Measurements from ENCODE around the gene PKMYT1. TPM values are rescaled to one million over a fixed set of nuclear protein-coding genes. Genes with fewer than 3 reads are reported as not detected.
A peak's percentile ranks its signal among the peaks of the same experiment; 100 is the strongest.

The PKMYT1 gene
- total and polyA plus RNA-seq, 7 donors = 0.27 to 3.7 (median 0.84) TPM

DNA sequence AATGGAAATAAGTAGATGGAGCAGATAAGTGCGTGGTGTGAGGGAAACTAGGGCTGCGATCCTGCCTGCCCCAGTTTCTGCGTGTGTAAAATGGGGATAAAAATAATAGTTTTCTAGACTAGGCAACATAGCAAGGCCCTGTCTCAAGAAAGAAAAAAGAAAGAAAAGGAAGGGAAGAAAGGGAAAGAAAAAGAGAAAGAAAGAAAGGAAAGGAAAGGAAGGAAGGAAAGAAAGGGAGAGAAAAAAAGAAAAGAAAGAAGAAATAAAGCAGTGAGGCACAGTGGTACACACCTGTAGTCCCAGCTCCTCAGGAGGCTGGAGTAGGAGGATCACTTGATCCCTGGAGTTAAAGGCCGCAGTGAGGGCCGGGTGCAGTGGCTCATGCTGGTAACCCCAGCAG, 2.2 kb upstream of the PKMYT1 start:
- intact Hi-C loops (cut with DNase I) = no loop called here
- H3K27ac ChIP-seq = no peak overlapping the region
- DNase-seq = no peak
- H3K27me3 ChIP-seq (ENCODE audit: insufficient read depth in 3 of 3, low read length in 2 of 3) = peaks cover 0 to 6% (median 0%) of the 10 kb centered on the region in 3 donors
- 85 to 89% (median 88%) methylated on average over 5 of the region's 5 CpGs for WGBS, 3 donors
- H3K36me3 ChIP-seq (ENCODE audit: insufficient read depth in 1 of 2, low read depth in 1 of 2) = no peaks in the 10 kb centered on the region
- H3K4me1 ChIP-seq = peaks cover 28% of the 10 kb centered on the region
- H3K4me3 ChIP-seq = no peak overlapping the region
- no peak for ATAC-seq
- TF ChIP-seq, protein P1, sequence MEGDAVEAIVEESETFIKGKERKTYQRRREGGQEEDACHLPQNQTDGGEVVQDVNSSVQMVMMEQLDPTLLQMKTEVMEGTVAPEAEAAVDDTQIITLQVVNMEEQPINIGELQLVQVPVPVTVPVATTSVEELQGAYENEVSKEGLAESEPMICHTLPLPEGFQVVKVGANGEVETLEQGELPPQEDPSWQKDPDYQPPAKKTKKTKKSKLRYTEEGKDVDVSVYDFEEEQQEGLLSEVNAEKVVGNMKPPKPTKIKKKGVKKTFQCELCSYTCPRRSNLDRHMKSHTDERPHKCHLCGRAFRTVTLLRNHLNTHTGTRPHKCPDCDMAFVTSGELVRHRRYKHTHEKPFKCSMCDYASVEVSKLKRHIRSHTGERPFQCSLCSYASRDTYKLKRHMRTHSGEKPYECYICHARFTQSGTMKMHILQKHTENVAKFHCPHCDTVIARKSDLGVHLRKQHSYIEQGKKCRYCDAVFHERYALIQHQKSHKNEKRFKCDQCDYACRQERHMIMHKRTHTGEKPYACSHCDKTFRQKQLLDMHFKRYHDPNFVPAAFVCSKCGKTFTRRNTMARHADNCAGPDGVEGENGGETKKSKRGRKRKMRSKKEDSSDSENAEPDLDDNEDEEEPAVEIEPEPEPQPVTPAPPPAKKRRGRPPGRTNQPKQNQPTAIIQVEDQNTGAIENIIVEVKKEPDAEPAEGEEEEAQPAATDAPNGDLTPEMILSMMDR (IDR thresholded peaks at IDR 0.05) = no peak
- H3K9me3 ChIP-seq = no peaks in the 10 kb centered on the region

DNA sequence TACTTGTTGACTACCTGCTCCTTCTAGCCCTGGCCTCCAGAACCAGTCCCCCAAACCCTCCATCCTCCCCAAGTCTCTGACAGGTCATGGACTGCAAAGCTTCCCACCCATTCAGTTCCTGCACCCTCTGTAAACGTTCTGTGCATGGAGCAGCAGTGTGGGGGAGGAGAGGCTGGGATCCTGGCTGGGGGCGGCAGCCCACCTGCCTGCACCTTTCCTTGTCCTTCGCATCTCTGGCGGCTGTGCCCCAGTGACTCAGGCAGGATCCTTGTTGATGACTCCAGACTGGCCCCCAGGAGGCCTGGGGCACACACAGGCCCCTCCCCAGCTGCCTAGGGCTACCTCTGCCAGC, 1.6 kb upstream of the PKMYT1 start:
- WGBS, 3 donors = 78 to 79% (median 78%) methylated on average over 4 of the region's 4 CpGs
- ATAC-seq = no peak
- H3K4me1 ChIP-seq = peaks cover 28% of the 10 kb centered on the region
- no peaks in the 10 kb centered on the region for H3K9me3 ChIP-seq
- no peak overlapping the region for H3K27ac ChIP-seq
- intact Hi-C loops (cut with DNase I) = no loop called here
- no peak for DNase-seq
- H3K4me3 ChIP-seq = no peak overlapping the region
- TF ChIP-seq, protein P1 (IDR thresholded peaks at IDR 0.05) = no peak
- peaks cover 0 to 6% (median 0%) of the 10 kb centered on the region in 3 donors for H3K27me3 ChIP-seq (ENCODE audit: insufficient read depth in 3 of 3, low read length in 2 of 3)
- H3K36me3 ChIP-seq (ENCODE audit: insufficient read depth in 1 of 2, low read depth in 1 of 2) = no peaks in the 10 kb centered on the region

DNA sequence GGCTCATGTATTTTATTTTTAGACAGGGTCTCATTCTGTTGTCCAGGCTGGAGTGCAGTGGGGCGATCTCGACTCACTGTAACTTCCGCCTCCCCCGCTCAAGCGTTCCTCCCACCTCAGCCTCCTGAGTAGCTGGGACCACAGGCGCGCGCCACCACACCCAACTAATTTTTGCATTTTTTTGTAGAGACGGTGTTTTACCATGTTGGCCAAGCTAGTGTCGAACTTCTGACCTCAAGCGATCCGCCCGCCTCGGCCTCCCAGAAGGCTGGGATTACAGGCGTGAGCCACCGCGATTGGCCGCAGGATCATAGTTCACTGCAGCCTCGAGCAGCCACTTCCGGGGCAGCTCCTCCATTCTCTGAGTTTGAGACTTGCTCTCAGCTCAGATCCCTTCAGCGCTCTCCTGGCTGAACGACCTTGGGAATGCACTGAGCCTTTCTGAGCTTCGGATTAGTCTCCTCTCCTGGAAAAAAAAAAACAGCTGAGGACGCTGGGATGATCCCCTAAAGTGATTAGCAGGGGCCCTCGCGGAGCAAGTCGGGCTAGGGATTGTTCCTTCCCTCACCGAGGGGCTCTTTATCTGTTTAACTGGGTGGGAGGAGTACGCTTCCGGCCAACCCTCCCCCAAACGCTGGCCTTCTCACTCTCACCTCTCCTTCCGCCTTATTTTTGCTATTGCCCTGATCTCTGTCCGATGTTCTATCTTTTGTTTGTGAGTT, 1.1 kb upstream of the PKMYT1 start:
- 57 to 61% (median 60%) methylated on average over 31 to 33 of the region's 33 CpGs for WGBS, 3 donors
- Histone ChIP-seq H3K9me3 (no peaks in the 10 kb centered on the region), H3K36me3 (ENCODE audit: insufficient read depth in 1 of 2, low read depth in 1 of 2) (no peaks in the 10 kb centered on the region), H3K27ac (no peak overlapping the region), H3K4me3 (peak overlapping the region; percentile 89), H3K4me1 (peaks cover 25% of the 10 kb centered on the region), H3K27me3 (ENCODE audit: insufficient read depth in 3 of 3, low read length in 2 of 3) (peaks cover 0 to 6% (median 2%) of the 10 kb centered on the region in 3 donors)
- DNase-seq (no peak), ATAC-seq (no peak)
- TF ChIP-seq, protein P1 (IDR thresholded peaks at IDR 0.05) = no peak
- intact Hi-C loops (cut with DNase I) = no loop called here

DNA sequence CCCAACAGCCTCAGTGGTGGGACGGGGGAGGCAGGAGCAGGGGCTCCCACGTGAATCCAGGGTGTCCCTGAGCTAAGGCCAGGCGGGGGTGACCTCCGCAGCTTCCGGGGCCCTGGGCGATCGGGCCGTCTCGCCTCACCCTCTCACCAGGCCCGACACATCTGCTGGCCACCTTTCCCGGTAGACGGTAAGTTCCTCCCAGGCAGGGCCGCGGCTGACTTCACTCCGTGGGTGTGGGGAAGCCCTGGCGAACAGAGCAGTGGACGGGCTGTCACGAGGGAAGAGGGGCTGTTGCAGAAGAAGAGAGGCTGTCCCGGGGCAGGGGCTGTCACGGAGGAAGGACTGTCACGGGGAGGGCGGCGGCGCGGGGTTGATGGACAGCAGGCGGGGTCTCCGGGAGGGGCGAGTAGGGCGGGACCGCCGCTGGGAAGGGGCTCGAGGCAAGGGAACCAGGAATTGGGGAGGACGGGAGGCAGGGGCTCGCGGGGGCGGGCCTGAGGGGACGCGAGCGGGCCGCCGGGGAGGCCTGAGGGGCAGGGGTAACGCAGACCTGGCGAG, 498 bp downstream of the PKMYT1 start:
- 6 to 11% (median 9%) methylated on average over 34 to 43 of the region's 43 CpGs for WGBS, 3 donors
- DNase-seq (no peak), ATAC-seq (no peak)
- Histone ChIP-seq H3K9me3 (no peaks in the 10 kb centered on the region), H3K27ac (no peak overlapping the region), H3K36me3 (ENCODE audit: insufficient read depth in 1 of 2, low read depth in 1 of 2) (no peaks in the 10 kb centered on the region), H3K27me3 (ENCODE audit: insufficient read depth in 3 of 3, low read length in 2 of 3) (peaks cover 0 to 6% (median 2%) of the 10 kb centered on the region in 3 donors), H3K4me1 (peaks cover 9% of the 10 kb centered on the region), H3K4me3 (peak overlapping the region; percentile 89)
- intact Hi-C loops (cut with DNase I) = no loop called here
- TF ChIP-seq, protein P1 (IDR thresholded peaks at IDR 0.05) = no peak
